Uterus (tissue), 2 donors: ENCODE data around the gene KIAA0232.

Source experiments
- POLR2A ChIP-seq, 2 donors: fragments of 450-650 bp; IDR thresholded peaks; one replicate each; pipeline ENCODE4 v1.6.1; 2016; ENCODE audit warnings: antibody characterized with exemption in 2 of 2, mild to moderate bottlenecking in 1 of 2, moderate library complexity in 1 of 2
- TF ChIP-seq, protein P1 (sequence below), 4 experiments: fragments of 200-600 bp in 2 of 4; fragments of 450-650 bp in 2 of 4; sonication (generic) in 2 of 4; IDR thresholded peaks; one replicate each; pipeline ENCODE4 v1.5.1; 2016 to 2019; ENCODE audit warnings: antibody characterized with exemption in 4 of 4, mild to moderate bottlenecking in 2 of 4, moderate library complexity in 1 of 4

DNA sequence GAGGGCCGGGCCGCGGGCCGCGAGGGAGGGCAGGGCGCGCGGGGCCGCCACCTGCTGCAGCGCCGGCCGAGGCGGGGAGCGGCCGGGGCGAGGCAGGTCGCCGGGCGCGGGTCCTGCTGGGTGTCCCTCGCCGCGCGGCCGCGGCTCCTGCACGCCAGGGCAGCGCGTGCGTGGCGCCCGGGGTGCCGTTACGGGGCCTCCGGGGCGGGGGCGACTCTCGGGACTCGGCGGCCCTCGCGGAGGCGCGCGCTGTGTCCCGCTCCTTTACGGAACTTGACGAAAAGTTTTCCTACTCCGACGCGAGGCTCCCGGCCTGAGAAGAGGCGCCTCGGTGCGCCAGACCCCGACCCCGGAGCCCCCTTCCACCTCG, 127.4 kb downstream of the KIAA0232 start:
- TF ChIP-seq POLR2A (IDR thresholded peaks at IDR 0.05): no peak
- TF ChIP-seq, protein P1, sequence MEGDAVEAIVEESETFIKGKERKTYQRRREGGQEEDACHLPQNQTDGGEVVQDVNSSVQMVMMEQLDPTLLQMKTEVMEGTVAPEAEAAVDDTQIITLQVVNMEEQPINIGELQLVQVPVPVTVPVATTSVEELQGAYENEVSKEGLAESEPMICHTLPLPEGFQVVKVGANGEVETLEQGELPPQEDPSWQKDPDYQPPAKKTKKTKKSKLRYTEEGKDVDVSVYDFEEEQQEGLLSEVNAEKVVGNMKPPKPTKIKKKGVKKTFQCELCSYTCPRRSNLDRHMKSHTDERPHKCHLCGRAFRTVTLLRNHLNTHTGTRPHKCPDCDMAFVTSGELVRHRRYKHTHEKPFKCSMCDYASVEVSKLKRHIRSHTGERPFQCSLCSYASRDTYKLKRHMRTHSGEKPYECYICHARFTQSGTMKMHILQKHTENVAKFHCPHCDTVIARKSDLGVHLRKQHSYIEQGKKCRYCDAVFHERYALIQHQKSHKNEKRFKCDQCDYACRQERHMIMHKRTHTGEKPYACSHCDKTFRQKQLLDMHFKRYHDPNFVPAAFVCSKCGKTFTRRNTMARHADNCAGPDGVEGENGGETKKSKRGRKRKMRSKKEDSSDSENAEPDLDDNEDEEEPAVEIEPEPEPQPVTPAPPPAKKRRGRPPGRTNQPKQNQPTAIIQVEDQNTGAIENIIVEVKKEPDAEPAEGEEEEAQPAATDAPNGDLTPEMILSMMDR (IDR thresholded peaks at IDR 0.05): no peak
